Keratinocyte (primary cell): Measurements from ENCODE around the gene SREBF2. TPM values are rescaled to one million over a fixed set of nuclear protein-coding genes. Genes with fewer than 3 reads are reported as not detected.

Experiments
- DNase-seq: peaks from one replicate; pipeline ENCODE4 v3.0.0-alpha.2; 2011; ENCODE audit warnings: low read depth, missing footprints, low spot score
- FAIRE-seq: peaks from 2 replicates; lab custom pipeline; 2011; peaks lifted over from hg19 to GRCh38; lab: Jason Lieb, UNC
- H2AFZ ChIP-seq: 2 replicates; pipeline ENCODE4 v1.6.0; 2012; ENCODE audit warnings: low read length, control low read depth, inconsistent platforms; ENCODE audit not compliant: control insufficient read depth
- H3K27ac ChIP-seq: 2 replicates; pipeline ENCODE4 v1.5.1; 2011; ENCODE audit warnings: low read length; ENCODE audit not compliant: control insufficient read depth, insufficient read depth
- H3K27me3 ChIP-seq: 3 replicates; pipeline ENCODE4 v1.6.0; 2011; ENCODE audit warnings: low read length; ENCODE audit not compliant: control insufficient read depth, insufficient read depth; ENCODE audit errors: extremely low read depth
- H3K36me3 ChIP-seq, 2 experiments: 2 replicates in 1 of 2; 3 replicates in 1 of 2; pipeline ENCODE4 v1.5.1; 2011; ENCODE audit warnings: low read length in 2 of 2, mild to moderate bottlenecking in 1 of 2; ENCODE audit not compliant: control insufficient read depth in 2 of 2, insufficient read depth in 2 of 2; ENCODE audit errors: extremely low read depth in 1 of 2
- H3K4me1 ChIP-seq: 3 replicates; pipeline ENCODE4 v1.5.1; 2011; ENCODE audit warnings: low read length; ENCODE audit not compliant: control insufficient read depth, insufficient read depth; ENCODE audit errors: extremely low read depth
- H3K4me2 ChIP-seq: 3 replicates; pipeline ENCODE4 v1.6.0; 2011; ENCODE audit warnings: low read depth, low read length; ENCODE audit not compliant: control insufficient read depth, insufficient read depth; ENCODE audit errors: extremely low read depth
- H3K4me3 ChIP-seq, 3 experiments: fragments of 200-600 bp in 1 of 3; sonication (generic) in 1 of 3; 2 replicates in 2 of 3; 3 replicates in 1 of 3; pipeline ENCODE4 v1.5.1; 2011 to 2016; ENCODE audit warnings: low read length in 3 of 3, mild to moderate bottlenecking in 3 of 3, control low read depth in 2 of 3, inconsistent platforms in 1 of 3, low read depth in 1 of 3, mixed read lengths in 1 of 3, mixed run types in 1 of 3, moderate library complexity in 1 of 3; ENCODE audit not compliant: control insufficient read depth in 2 of 3, insufficient read depth in 2 of 3; ENCODE audit errors: extremely low read depth in 1 of 3
- H3K79me2 ChIP-seq: 2 replicates; pipeline ENCODE4 v1.6.0; 2012; ENCODE audit warnings: low read length; ENCODE audit not compliant: control insufficient read depth, insufficient read depth
- H3K9ac ChIP-seq: 3 replicates; pipeline ENCODE4 v1.6.0; 2011; ENCODE audit warnings: low read length; ENCODE audit not compliant: control insufficient read depth, insufficient read depth; ENCODE audit errors: extremely low read depth
- H3K9me1 ChIP-seq: 3 replicates; pipeline ENCODE4 v1.6.0; 2011; ENCODE audit warnings: low read length; ENCODE audit not compliant: control insufficient read depth, insufficient read depth; ENCODE audit errors: extremely low read depth
- H3K9me3 ChIP-seq: 2 replicates; pipeline ENCODE4 v1.5.1; 2012; ENCODE audit warnings: low read depth, low read length; ENCODE audit not compliant: control insufficient read depth
- H4K20me1 ChIP-seq: 3 replicates; pipeline ENCODE4 v1.6.0; 2011; ENCODE audit warnings: low read length; ENCODE audit not compliant: control insufficient read depth, insufficient read depth; ENCODE audit errors: extremely low read depth
- EZH2 ChIP-seq: IDR thresholded peaks from one replicate; pipeline ENCODE4 v1.6.1; 2012; ENCODE audit warnings: inconsistent platforms, mild to moderate bottlenecking, low read length, moderate library complexity
- dilution Hi-C: fragments of 300-500 bp; cut with MboI; formaldehyde crosslinking; loops from one replicate; pipeline ENCODE4 v1.7.0; 2020; ENCODE audit warnings: low sequenced_read_pairs; ENCODE audit not compliant: extremely low pct_ligation_motif_present
- polyA plus RNA-seq, 5 experiments: library from polyadenylated mRNA; depleted of rRNA in 3 of 5; stranded (reverse) in 3 of 5; stranded (forward) in 1 of 5; unstranded in 1 of 5; fragments of >200 nt; gene quantifications; 1 replicate in 1 of 5; 2 replicates in 3 of 5; 3 replicates in 1 of 5; pipeline versions ENCODE4 v1.2.1 to v1.2.3, GENCODE V29; 2011 to 2012; ENCODE audit warnings: missing spikeins in 2 of 5, low read depth in 1 of 5, low replicate concordance in 1 of 5
- TF ChIP-seq, protein P1 (sequence below), 3 experiments: IDR thresholded peaks in 1 of 3; conservative IDR thresholded peaks in 1 of 3; optimal IDR thresholded peaks in 1 of 3; 2 replicates in 2 of 3; 3 replicates in 1 of 3; pipeline versions ENCODE3 to v1.5.1; 2011; ENCODE audit warnings: low read length in 3 of 3, mild to moderate bottlenecking in 3 of 3, moderate library complexity in 2 of 3, control low read depth in 1 of 3, inconsistent platforms in 1 of 3; ENCODE audit not compliant: insufficient read depth in 2 of 3; ENCODE audit errors: extremely low read depth in 1 of 3

SREBF2 gene
- polyA plus RNA-seq, 1 donor (not counting 4 experiments of a cell fraction or from before 2014, with no cell fraction given) = 57.5 TPM

DNA sequence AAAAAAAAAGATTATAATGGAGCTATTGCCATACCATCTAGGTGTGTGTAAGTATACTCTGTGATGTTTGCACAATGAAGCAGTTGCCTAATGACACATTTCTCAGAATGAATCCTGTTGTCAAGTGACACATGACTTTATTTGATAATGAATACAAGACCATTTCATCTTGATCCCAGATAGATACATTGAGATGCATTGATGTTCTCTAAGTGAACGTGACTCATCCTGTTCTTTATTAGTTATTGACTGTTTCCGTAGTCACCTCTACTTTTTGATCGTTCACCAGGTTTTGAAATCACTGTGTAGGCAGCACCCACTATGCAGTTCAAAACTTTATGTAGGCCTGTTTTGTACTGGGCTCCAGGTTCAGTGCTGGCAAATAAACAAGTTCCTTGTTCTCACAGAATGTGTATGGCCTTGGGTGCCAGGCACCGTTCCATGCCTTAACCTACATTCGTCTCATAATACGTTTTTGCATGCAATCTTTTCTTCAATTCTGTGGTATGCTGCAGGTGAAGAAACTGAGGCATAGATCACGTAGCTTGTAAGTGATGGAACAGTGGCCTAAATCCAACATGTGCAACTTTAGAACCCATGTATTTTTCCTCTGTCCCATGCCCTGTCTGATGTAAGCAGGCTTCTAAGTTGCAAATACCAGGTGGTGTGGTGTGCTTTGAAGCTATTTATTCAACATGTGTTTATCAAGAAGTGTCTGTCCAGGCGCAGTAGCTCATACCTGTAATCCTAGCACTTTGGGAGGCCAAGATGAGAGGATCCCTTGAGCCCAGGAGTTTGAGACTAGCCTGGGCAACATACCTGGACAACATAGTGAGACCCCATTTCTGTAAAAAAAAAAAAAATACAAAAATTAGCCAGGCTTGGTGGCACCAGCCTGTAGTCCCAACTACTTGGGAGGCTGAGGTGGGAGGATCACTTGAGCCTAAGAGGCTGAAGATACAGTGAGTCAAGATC lies 10.4 kb downstream of the SREBF2 start:
- no peak for DNase-seq
- Histone ChIP-seq H3K9me3 (no peaks in the 10 kb centered on the region), H3K36me3 (peaks cover 4 to 33% of the 10 kb centered on the region in 2 experiments), H3K9me1 (peaks cover 12% of the 10 kb centered on the region), H3K4me3 (no peak overlapping the region), H3K4me1 (peaks cover 80% of the 10 kb centered on the region), H3K27ac (peak overlapping the region; percentile 56), H3K79me2 (peaks cover 95% of the 10 kb centered on the region), H4K20me1 (peaks cover 14% of the 10 kb centered on the region), H3K4me2 (no peak overlapping the region), H2AFZ (no peak overlapping the region), H3K9ac (peak overlapping the region; percentile 9), H3K27me3 (no peaks in the 10 kb centered on the region)
- TF ChIP-seq, protein P1, sequence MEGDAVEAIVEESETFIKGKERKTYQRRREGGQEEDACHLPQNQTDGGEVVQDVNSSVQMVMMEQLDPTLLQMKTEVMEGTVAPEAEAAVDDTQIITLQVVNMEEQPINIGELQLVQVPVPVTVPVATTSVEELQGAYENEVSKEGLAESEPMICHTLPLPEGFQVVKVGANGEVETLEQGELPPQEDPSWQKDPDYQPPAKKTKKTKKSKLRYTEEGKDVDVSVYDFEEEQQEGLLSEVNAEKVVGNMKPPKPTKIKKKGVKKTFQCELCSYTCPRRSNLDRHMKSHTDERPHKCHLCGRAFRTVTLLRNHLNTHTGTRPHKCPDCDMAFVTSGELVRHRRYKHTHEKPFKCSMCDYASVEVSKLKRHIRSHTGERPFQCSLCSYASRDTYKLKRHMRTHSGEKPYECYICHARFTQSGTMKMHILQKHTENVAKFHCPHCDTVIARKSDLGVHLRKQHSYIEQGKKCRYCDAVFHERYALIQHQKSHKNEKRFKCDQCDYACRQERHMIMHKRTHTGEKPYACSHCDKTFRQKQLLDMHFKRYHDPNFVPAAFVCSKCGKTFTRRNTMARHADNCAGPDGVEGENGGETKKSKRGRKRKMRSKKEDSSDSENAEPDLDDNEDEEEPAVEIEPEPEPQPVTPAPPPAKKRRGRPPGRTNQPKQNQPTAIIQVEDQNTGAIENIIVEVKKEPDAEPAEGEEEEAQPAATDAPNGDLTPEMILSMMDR (optimal IDR thresholded peaks at IDR 0.05 in 1 of 3, IDR thresholded peaks at IDR 0.05 in 1 of 3, conservative IDR thresholded peaks at IDR 0.05 in 1 of 3; ENCODE audit: extremely low read depth in 1 of 3, insufficient read depth in 2 of 3, low read length in 3 of 3) = no peak
- no peak for TF ChIP-seq EZH2
- no peak for FAIRE-seq
- dilution Hi-C loops = no loop called here

DNA sequence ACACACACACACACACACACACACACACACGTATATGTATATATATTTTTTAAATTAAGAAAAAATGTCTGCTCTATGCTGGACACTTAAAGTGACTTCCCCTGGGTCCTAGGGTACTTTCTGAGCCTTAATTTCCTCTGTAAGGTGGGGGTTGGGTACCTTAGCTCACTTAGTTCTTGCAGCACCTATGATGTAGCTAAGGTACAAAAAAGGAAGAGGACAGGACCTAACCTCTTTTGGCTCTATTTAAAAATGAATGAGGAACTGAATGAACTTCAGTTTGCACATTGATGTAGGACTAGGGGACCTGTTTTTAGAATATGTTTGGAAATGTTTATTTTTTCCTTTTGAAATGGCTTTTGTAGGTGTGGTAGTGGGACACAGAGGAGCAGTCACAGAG lies 11.1 kb downstream of the SREBF2 start:
- H4K20me1 ChIP-seq = peaks cover 14% of the 10 kb centered on the region
- H3K9ac ChIP-seq = no peak overlapping the region
- peak overlapping the region; percentile 35 for H3K4me2 ChIP-seq
- no peak overlapping the region for H3K4me3 ChIP-seq
- H3K27me3 ChIP-seq = no peaks in the 10 kb centered on the region
- H3K9me3 ChIP-seq = no peaks in the 10 kb centered on the region
- TF ChIP-seq, protein P1 (optimal IDR thresholded peaks at IDR 0.05 in 1 of 3, IDR thresholded peaks at IDR 0.05 in 1 of 3, conservative IDR thresholded peaks at IDR 0.05 in 1 of 3; ENCODE audit: extremely low read depth in 1 of 3, insufficient read depth in 2 of 3, low read length in 3 of 3) = no peak
- TF ChIP-seq EZH2 = no peak
- FAIRE-seq = no peak
- H3K79me2 ChIP-seq = peaks cover 97% of the 10 kb centered on the region
- peaks cover 74% of the 10 kb centered on the region for H3K4me1 ChIP-seq
- dilution Hi-C loops = no loop called here
- H2AFZ ChIP-seq = no peak overlapping the region
- peaks cover 14% of the 10 kb centered on the region for H3K9me1 ChIP-seq
- peaks cover 4 to 38% of the 10 kb centered on the region in 2 experiments for H3K36me3 ChIP-seq
- DNase-seq = no peak
- H3K27ac ChIP-seq = peak overlapping the region; percentile 19
